ENCODE measurements around the gene OSGIN1.
"Not testable (repeated sequence)": the region's sequence is repeated elsewhere in the genome, so short reads cannot be mapped to it uniquely, and the experiment has no call there.

Gene OSGIN1

GRCh38 chr16:83942074-83942473 lies 11.0 kb upstream of the OSGIN1 start:
- DNase-seq (ENCODE audit: low read depth): no peak

GRCh38 chr16:83942815-83943515 lies 10.1 kb upstream of the OSGIN1 start:
- no peak for DNase-seq (ENCODE audit: low read depth)

GRCh38 chr16:83943516-83944050 lies 9.5 kb upstream of the OSGIN1 start:
- DNase-seq (ENCODE audit: low read depth): no peak

- no peak for DNase-seq (ENCODE audit: low read depth)
These were observed 7.5 kb upstream of the OSGIN1 start for GRCh38 chr16:83945587-83945986.

GRCh38 chr16:83946154-83946780 lies 6.8 kb upstream of the OSGIN1 start:
- no peak for DNase-seq (ENCODE audit: low read depth)

GRCh38 chr16:83946781-83947566 lies 6.1 kb upstream of the OSGIN1 start:
- DNase-seq (ENCODE audit: low read depth): no peak

GRCh38 chr16:83947642-83948234 lies 5.3 kb upstream of the OSGIN1 start:
- DNase-seq (ENCODE audit: low read depth): no peak

- DNase-seq (ENCODE audit: low read depth): no peak
These were observed 3.9 kb upstream of the OSGIN1 start for GRCh38 chr16:83948914-83949723.

GRCh38 chr16:83949724-83950001 lies 3.4 kb upstream of the OSGIN1 start:
- no peak for DNase-seq (ENCODE audit: low read depth)

GRCh38 chr16:83950862-83951399 lies 2.1 kb upstream of the OSGIN1 start:
- not testable (repeated sequence) for DNase-seq (ENCODE audit: low read depth)

- DNase-seq (ENCODE audit: low read depth): no peak
These were observed 1.5 kb upstream of the OSGIN1 start for GRCh38 chr16:83951544-83951943.

GRCh38 chr16:83952587-83952939 lies 477 bp upstream of the OSGIN1 start:
- no peak for DNase-seq (ENCODE audit: low read depth)

- DNase-seq (ENCODE audit: low read depth): peak; percentile 30
These were observed 946 bp downstream of the OSGIN1 start for GRCh38 chr16:83953796-83954576.

- peak; percentile 87 for DNase-seq (ENCODE audit: low read depth)
These were observed 1.6 kb downstream of the OSGIN1 start for GRCh38 chr16:83954577-83955016.

GRCh38 chr16:83955218-83956130 lies 2.4 kb downstream of the OSGIN1 start:
- peak; percentile 48 for DNase-seq (ENCODE audit: low read depth)

- peak; percentile 77 for DNase-seq (ENCODE audit: low read depth)
These were observed 3.6 kb downstream of the OSGIN1 start for GRCh38 chr16:83956336-83957289.

- DNase-seq (ENCODE audit: low read depth): no peak
These were observed 4.3 kb downstream of the OSGIN1 start for GRCh38 chr16:83957296-83957855.
